GM19463 (cell line): Measurements from ENCODE around the gene PXDN.

Experiments
- ATAC-seq: cut with Tn5 transposase; IDR thresholded peaks from one replicate; pipeline ENCODE4 v1.9.1; 2021; ENCODE audit warnings: mild to moderate bottlenecking, moderate library complexity; ENCODE audit not compliant: unreplicated experiment

PXDN gene

DNA sequence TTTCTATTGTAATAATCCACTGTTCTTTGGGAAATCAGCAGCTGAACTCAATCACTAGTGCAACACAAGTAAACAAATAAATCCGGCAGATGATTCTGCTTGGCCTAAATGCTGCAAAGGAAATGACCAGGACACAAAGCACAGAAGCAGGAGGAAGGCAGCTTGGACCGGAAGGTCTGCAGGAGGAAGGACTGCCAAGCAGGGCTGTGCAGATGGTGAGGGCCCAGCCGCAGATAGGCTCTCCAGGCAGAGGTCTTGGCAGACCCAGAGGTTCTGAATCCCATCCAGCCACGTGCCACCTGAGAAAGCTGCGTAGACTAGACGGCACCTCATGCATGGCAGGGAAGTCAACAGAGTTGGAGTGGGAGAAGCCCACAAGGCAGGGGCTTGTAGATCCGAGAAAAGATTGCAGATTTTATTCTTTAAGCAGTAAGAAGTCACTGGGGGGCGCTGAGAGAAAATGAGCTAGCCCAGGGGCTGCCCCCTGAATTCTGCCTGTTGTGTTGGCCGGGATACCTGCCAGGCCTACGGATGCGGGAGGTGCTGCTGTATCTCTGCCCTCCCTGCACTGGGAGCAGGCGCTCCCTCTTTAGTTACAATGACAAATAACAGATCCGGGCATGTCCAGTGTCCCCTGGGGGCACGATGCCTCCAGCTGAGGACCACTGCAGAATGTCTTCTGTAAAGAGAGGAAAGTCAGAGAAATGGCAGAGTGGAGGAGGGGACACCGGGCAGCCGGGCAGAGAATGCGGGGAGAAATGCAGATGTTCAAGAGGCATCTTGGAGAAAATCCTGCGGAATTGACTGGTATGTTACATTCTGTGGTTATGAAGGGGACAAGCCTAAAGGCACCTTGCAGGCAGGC is 153.5 kb downstream of the PXDN start:
- no peak for ATAC-seq

DNA sequence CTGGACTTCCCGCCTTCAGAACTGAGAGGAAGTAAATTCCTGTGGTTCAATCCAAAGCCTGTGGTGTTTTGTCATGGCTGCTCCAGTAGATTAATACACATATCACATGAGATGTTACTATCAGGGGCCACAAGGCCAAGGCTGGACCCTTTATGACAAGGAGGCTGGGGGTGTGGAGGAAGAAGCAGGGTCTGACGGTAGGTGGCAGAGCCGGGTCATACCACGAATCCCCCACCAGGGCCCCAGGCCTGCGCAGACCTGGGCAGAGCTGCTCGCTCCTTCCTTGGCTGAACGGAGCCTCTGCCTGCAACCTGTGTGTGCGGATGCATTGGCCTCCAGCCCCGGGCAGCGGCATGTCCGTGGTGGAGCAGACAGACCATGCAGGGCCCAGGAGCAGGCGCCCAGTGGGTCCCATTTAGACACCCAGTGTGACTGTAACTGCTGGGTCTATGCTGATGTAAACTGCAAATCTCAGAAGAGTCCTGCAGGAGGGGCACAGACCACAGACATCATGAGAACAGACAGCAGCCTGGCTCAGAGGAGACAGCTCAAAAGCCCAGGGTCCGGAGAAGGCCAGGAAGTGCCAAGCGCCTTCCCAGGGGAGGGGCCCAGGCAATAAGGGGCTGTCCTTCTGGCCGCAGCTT is 155.2 kb downstream of the PXDN start:
- no peak for ATAC-seq

DNA sequence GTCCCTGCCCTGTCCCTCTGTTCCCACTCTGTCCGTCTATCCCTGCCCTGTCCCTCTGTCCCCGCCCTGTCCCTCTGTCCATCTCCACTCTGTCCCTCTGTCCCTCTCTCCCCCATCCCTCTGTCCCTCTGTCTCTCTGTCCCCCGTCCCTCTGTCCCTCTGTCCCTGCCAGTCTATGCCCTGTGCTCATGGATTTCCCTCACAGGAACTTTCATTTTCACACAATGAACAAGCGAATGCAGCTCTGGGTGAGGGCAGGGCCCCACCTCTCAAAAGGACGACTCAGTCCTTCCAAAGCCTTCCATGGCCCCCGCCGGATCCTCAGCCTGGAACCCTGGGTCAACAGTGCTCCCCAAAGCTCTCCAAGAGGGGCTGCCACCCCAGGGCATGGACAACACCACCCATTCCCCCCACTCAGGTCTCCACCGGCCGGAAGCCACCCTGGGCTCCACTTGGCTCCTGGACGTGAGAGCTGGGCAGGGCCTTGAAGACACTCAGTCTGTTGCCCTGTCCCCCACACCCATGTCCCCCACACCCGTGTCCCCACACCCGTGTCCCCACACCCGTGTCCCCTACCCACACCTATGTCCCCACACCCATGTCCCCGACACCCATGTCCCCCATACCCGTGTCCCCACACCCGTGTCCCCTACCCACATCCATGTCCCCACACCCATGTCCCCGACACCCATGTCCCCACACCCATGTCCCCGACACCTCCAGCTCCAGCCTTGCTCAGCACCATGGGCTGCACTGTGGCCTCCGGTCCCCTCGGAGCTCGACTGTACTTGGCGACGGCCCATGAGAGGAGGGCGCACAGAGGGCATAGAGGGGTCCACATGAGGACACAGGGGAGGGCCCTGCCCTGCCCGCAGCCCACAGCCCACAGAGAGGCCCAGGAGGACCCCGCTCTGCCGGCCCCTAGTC is 156.0 kb downstream of the PXDN start:
- no peak for ATAC-seq

DNA sequence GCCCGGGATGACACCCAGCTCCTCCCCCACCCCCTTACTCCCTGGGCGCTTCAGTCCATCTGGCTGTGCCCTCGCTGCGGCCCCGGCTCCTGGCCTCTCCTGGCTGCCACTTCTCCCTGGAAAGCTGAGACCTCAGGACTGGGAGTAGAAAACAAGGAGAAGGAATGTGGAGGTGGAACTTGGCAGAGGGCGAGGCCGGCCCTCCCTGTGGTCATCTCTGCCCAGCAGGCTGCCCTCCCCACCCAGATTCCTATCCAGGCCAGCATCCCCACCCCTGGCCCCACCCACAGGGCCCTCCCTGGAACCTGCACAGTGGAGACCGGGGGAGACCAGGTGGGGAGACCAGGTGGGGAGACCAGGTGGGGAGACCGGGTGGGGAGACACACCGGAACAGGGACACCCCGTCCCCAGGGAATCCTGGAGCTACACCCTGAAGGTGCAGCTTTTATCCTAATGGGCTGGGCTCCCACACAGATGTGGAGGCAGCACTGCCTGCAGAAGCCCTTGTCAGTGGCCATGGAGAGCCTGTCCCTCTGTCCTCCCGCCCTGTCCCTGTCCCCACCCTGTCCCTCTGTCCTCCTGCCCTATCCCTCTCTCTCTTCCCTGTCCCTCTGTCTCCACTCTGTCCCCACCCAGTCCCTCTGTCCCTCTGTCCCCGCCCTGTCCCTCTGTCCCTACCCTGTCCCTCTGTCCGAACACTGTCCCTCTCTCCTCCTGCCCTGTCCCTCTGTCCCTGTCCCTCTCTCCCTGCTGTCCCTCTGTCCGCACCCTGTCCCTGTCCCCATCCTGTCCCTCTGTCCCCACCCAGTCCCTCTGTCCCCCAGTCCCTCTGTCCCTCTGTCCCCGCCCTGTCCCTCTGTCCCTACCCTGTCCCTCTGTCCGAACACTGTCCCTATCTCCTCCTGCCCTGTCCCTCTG is 157.1 kb downstream of the PXDN start:
- no peak for ATAC-seq

GRCh38 chr2:1586251-1586922 is 157.9 kb downstream of the PXDN start:
- no peak for ATAC-seq

DNA sequence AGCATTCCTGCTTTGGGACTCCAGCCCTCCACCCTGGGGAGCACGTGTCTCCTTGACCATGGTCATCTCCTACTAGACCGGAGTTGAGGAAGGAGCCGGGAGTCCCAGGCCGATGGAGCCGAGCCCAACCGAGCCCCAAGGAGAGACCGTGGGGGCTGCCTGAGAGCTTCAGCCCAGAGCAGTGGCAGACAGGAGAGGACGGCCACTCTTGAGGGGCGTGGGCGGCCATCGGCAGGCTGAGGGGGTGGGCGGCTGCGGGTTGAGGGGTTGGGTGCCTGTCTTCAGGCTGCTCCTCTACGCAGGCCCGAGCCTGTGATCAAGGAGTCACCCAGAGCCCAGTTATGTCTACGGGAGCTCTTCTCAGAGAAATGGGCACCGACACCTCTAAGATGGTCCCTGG is 158.7 kb downstream of the PXDN start:
- no peak for ATAC-seq

DNA sequence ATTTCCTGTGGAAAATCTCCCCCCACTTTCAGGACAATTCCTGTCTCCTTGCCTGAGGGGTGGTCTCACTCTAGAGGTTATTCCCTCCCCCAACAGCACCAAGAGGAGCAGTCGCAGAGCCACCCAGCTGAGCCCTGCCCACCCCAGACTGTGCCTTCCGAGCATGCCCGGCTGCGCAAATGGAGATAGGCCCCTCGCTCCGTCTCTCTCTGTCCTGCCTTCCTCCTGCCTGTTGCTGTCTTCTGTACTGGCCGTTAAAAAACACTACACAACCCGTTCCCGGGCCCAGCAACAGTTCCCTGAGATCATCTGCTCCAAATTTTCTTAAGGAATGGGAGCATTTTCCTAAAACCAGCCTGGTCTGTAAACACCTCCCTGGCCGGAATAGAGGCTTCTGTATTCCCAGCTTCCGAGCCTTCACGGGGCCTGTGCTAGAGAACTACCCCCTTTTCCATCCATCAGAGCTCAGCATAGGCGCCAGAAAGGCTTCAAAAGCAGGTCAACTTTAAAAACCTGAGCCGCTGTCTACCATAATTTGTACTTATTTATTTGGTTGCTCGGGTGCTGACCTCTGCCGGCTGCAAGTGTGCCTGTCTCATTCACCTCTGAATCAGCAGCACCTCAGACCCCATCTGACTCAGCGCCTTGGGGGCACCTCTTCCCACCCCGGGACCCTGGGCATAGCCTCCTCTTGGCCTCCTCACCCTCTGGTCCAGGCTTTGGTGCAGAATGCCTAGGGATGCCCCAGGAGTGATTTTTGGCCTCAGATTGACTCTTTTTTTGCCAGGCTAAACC is 159.4 kb downstream of the PXDN start:
- no peak for ATAC-seq

- ATAC-seq: no peak
These were observed 160.2 kb downstream of the PXDN start for GRCh38 chr2:1584051-1584531.

GRCh38 chr2:1582891-1583341 is 161.4 kb downstream of the PXDN start:
- ATAC-seq: no peak

- ATAC-seq: no peak
These were observed 162.2 kb downstream of the PXDN start for GRCh38 chr2:1581965-1582625.
